ENCODE data around the gene BMPR1A. TPM values are rescaled to one million over a fixed set of nuclear protein-coding genes. Genes with fewer than 3 reads are reported as not detected.
A peak's percentile ranks its signal among the peaks of the same experiment; 100 is the strongest.

The BMPR1A gene
- total and polyA plus RNA-seq, 2 of the 13 experiments (the other 11 are each of a cell fraction or from before 2014, with no cell fraction given) = 17.8 to 44.2 TPM

GRCh38 chr10:86940677-86941076 lies 184.3 kb downstream of the BMPR1A start:
- CTCF ChIA-PET (ENCODE audit: low intra/inter-chr PET ratio, low total read pairs) = interaction anchor here (2.1 to 2.6 kb wide), 2 partner anchors 20 to 26 kb away, joined by 20 to 26 read pairs; no protein-coding TSS in a partner anchor
- H3K27me3 ChIP-seq (ENCODE audit: control insufficient read depth in 1 of 2, insufficient read depth in 2 of 2, low read length in 2 of 2) = peaks cover 3 to 12% of the 10 kb centered on the region in 2 experiments; a peak in 2 of 5 replicates
- 19% methylated on average over 2 of the region's 6 CpGs for WGBS (ENCODE audit: low lambda C conversion rate)
- no peak overlapping the region; the same call in 1 of the 2 replicates for H3K4me2 ChIP-seq (ENCODE audit: low read depth, low read length)
- POLR2A ChIA-PET = no interaction called here
- H3K9me3 ChIP-seq (ENCODE audit: low read length) = no peaks in the 10 kb centered on the region
- no TSS peak for BruUV-seq (replicated peaks)
- H4K20me1 ChIP-seq (ENCODE audit: insufficient read depth, low read length) = no peaks in the 10 kb centered on the region
- H3K9ac ChIP-seq (ENCODE audit: insufficient read depth, low read depth, low read length) = no peak overlapping the region
- peaks cover 30% of the 10 kb centered on the region for H3K4me1 ChIP-seq (ENCODE audit: insufficient read depth, low read length)
- no peaks in the 10 kb centered on the region for H3K36me3 ChIP-seq (replicated peaks in 1 of 2; ENCODE audit: control insufficient read depth in 1 of 2, insufficient read depth in 2 of 2, low read length in 2 of 2)
- DNase-seq (ENCODE audit: low spot score) (no peak), FAIRE-seq (no peak), ATAC-seq (no peak)
- TF ChIP-seq ZNF713 (CRISPR knock-in tag; IDR thresholded peaks at IDR 0.05) (no peak), ZFX (CRISPR knock-in tag; IDR thresholded peaks at IDR 0.05; ENCODE audit: low read depth) (peak; percentile 31; the same call in 1 of the 2 replicates), PLRG1 (conservative IDR thresholded peaks at IDR 0.05) (no peak), ZNF687 (CRISPR knock-in tag; IDR thresholded peaks at IDR 0.05) (peak; percentile 50), CCDC6 (CRISPR knock-in tag; IDR thresholded peaks at IDR 0.05) (0 out of 2 replicates have a peak, but pooled peaks have one; percentile 34), ARID5B (CRISPR knock-in tag; IDR thresholded peaks at IDR 0.05) (no peak), ZBED4 (CRISPR knock-in tag; IDR thresholded peaks at IDR 0.05; ENCODE audit: borderline replicate concordance) (no peak), YY1 (IDR thresholded peaks at IDR 0.05; ENCODE audit: insufficient read depth, insufficient replicate concordance, low read depth, low read length) (no peak), MAX (IDR thresholded peaks at IDR 0.05) (peak; percentile 42; the same call in 1 of the 2 replicates), ZFY (CRISPR knock-in tag; IDR thresholded peaks at IDR 0.05) (peak; percentile 17; the same call in 1 of the 2 replicates), HNF4A (CRISPR knock-in tag; IDR thresholded peaks at IDR 0.05) (peak; percentile 28; the same call in 1 of the 2 replicates), ZNF644 (CRISPR knock-in tag; IDR thresholded peaks at IDR 0.05; ENCODE audit: low read depth) (0 out of 2 replicates have a peak, but pooled peaks have one; percentile 56), U2AF1 (optimal IDR thresholded peaks at IDR 0.05; ENCODE audit: low read depth, low read length) (no peak)
- H2AFZ ChIP-seq (ENCODE audit: low read length) = no peak overlapping the region
- H3K79me2 ChIP-seq (ENCODE audit: insufficient read depth, low read length) = no peaks in the 10 kb centered on the region
- in situ Hi-C loops (cut with HindIII; ENCODE audit: extremely low pct_ligation_motif_present, low pct_unique_long_range_greater_than_20kb) (no loop called here), intact Hi-C loops (cut with micrococcal nuclease; ENCODE audit: unreplicated experiment) (no loop called here)
- no peak overlapping the region for H3K4me3 ChIP-seq (replicated peaks in 1 of 3; ENCODE audit: insufficient read depth in 1 of 3, low read depth in 2 of 3, low read length in 3 of 3)
- no peak overlapping the region for H3K27ac ChIP-seq (ENCODE audit: extremely low read length, insufficient read depth, low read length)

Data from HepG2 (cell line).